C4-2B (cell line): ENCODE results near the gene KLHL14.

ENCODE experiments used
- ZFX ChIP-seq: fragments of 450-650 bp; IDR thresholded peaks from 2 replicates; pipeline ENCODE4 v1.6.1; 2017
- TF ChIP-seq, protein P1 (sequence below): fragments of 450-650 bp; conservative IDR thresholded peaks from 2 replicates; pipeline ENCODE4 v1.5.1; 2017; ENCODE audit warnings: mild to moderate bottlenecking

DNA sequence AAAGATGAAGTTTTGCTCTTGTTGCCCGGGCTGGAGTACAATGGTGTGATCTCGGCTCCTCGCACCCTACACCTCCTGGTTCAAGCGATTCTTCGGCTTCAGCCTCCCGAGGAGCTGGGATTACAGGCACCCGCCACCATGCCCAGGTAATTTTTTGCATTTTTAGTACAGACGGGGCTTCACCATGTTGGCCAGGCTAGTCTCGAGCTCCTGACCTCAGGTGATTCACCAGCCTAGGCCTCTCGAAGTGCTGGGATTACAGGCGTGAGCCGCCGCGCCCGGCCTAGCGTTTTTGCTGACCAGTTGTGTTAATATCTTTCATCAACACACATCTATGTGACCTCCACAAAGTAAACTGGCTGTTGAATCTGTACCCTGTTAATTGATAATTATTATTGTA, 49.4 kb upstream of the KLHL14 start:
- TF ChIP-seq, protein P1, sequence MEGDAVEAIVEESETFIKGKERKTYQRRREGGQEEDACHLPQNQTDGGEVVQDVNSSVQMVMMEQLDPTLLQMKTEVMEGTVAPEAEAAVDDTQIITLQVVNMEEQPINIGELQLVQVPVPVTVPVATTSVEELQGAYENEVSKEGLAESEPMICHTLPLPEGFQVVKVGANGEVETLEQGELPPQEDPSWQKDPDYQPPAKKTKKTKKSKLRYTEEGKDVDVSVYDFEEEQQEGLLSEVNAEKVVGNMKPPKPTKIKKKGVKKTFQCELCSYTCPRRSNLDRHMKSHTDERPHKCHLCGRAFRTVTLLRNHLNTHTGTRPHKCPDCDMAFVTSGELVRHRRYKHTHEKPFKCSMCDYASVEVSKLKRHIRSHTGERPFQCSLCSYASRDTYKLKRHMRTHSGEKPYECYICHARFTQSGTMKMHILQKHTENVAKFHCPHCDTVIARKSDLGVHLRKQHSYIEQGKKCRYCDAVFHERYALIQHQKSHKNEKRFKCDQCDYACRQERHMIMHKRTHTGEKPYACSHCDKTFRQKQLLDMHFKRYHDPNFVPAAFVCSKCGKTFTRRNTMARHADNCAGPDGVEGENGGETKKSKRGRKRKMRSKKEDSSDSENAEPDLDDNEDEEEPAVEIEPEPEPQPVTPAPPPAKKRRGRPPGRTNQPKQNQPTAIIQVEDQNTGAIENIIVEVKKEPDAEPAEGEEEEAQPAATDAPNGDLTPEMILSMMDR: no peak
- no peak for TF ChIP-seq ZFX
